ENCODE results near the gene NCMAP.

- TF ChIP-seq POLR2A (IDR thresholded peaks at IDR 0.05; ENCODE audit: low read length) (no peak), GATA1 (IDR thresholded peaks at IDR 0.05; ENCODE audit: low read depth, low read length) (no peak)
These were observed 50.4 kb downstream of the NCMAP start for GRCh38 chr1:24606296-24606605.

All from erythroblast (primary cell).